ENCODE results near the gene C1QTNF8. TPM values are rescaled to one million over a fixed set of nuclear protein-coding genes. Genes with fewer than 3 reads are reported as not detected.
A peak's percentile ranks its signal among the peaks of the same experiment; 100 is the strongest.

The C1QTNF8 gene, protein sequence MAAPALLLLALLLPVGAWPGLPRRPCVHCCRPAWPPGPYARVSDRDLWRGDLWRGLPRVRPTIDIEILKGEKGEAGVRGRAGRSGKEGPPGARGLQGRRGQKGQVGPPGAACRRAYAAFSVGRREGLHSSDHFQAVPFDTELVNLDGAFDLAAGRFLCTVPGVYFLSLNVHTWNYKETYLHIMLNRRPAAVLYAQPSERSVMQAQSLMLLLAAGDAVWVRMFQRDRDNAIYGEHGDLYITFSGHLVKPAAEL
- total RNA-seq (under 1 TPM in 1 of 10 donors, not detected in 9; 0.15 TPM), polyA plus RNA-seq (not detected)
- long read RNA-seq, donor 1: 0 reads
- long read RNA-seq, donor 2: 0 reads
- long read RNA-seq, donor 3: 0 reads

DNA sequence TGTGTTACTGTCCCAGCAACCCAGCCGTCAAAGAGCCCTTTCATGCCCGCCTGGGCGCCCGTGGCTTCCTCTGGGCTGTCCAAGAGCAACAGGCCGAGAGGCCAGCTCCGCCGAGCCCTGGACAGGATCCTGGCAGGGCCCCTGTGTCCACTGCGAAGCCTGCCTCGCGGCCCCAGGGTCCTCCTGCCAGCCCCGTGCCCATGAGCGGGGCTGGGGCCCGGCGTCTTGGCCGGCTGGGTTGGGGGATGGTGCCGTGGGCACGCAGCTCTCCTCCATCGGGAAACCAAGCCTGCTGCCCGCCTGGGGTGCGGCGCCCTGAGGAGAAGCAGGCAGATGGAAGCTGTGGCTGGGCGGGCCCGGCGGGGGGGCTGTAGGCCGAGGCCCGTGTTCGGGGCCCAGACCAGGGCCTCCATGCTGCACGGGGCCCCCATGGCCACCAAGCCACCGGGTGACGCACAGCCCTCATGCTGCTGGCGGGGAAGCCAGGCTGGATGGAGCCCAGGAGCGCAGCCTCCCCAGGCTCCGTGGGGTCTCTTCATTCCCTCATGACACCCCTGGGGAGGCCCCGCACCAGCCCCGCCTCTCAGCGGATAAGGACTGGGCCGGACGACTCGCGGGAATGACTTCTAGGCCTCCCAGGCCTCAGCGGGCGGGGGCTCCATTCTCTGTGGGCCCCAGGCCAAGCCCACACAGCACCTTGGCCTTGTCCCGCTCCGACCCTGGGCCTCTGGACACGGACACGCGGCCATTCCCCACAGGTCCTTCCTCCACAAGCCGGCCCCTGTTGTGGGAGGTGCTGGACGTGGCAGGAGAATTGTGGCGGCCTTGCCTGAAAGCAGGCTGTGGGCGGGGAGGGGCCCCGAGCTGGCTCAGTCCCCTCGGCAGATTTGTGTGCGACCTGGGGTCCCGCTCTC lies at the start of gene C1QTNF8:
C1QTNF8 (minus strand) TSS at position 76 of the 914 bp plus-strand sequence. CDS start 1,322 bp downstream, outside the sequence.
- Histone ChIP-seq H3K27ac (peak within 1 kb of the TSS in 9 of 10 donors; percentile 6 to 89 (median 86)), H3K9me3 (no peaks in the 10 kb centered on the region), H3K4me3 (no peak within 1 kb of the TSS), H3K27me3 (peaks cover 0 to 36% (median 16%) of the 10 kb centered on the region in 7 donors), H3K36me3 (no peaks in the 10 kb centered on the region), H3K4me1 (peaks cover 11 to 34% (median 22%) of the 10 kb centered on the region in 9 donors)
- ATAC-seq (no peak), DNase-seq (no peak)
- TF ChIP-seq CTCF (IDR thresholded peaks at IDR 0.05): no peak
- 60 to 62% methylated on average over 55 of the region's 55 CpGs for WGBS, 2 donors
- intact Hi-C loops (cut with DNase I): loop anchor here in 1 of 10 donors (2.0 to 5.0 kb wide), 2 partner anchors 284 to 384 kb away; no protein-coding TSS in a partner anchor

GRCh38 chr16:1145383-1146100 lies 49.5 kb upstream of the C1QTNF8 start:
- H3K36me3 ChIP-seq: no peaks in the 10 kb centered on the region
- intact Hi-C loops (cut with DNase I): no loop called here
- 60 to 67% methylated on average over 29 to 30 of the region's 30 CpGs for WGBS, 2 donors
- H3K9me3 ChIP-seq: peaks cover 0 to 5% (median 0%) of the 10 kb centered on the region in 11 donors
- DNase-seq (no peak), ATAC-seq (no peak)
- peaks cover 0 to 39% (median 21%) of the 10 kb centered on the region in 7 donors for H3K27me3 ChIP-seq
- TF ChIP-seq CTCF (IDR thresholded peaks at IDR 0.05): no peak
- no peak overlapping the region for H3K4me3 ChIP-seq
- H3K27ac ChIP-seq: no peak overlapping the region
- no peaks in the 10 kb centered on the region for H3K4me1 ChIP-seq

- H3K4me1 ChIP-seq: no peaks in the 10 kb centered on the region
- H3K27ac ChIP-seq: no peak overlapping the region
- DNase-seq (no peak), ATAC-seq (no peak)
- no peak for TF ChIP-seq CTCF (IDR thresholded peaks at IDR 0.05)
- no peak overlapping the region for H3K4me3 ChIP-seq
- WGBS, 2 donors: 79% methylated on average over 46 of the region's 46 CpGs
- intact Hi-C loops (cut with DNase I): no loop called here
- no peaks in the 10 kb centered on the region for H3K36me3 ChIP-seq
- peaks cover 0 to 5% (median 0%) of the 10 kb centered on the region in 11 donors for H3K9me3 ChIP-seq
- peaks cover 0 to 39% (median 27%) of the 10 kb centered on the region in 7 donors for H3K27me3 ChIP-seq
These were observed 48.7 kb upstream of the C1QTNF8 start for GRCh38 chr16:1144476-1145382.

Data from heart right ventricle (tissue), 16 donors.